Epidermal melanocyte (primary cell): ENCODE data around the gene CNNM3.

Experiments
- DNase-seq: peaks from one replicate; pipeline ENCODE4 v3.0.0; 2011; ENCODE audit warnings: low spot score; ENCODE audit not compliant: insufficient read length

The CNNM3 gene

DNA sequence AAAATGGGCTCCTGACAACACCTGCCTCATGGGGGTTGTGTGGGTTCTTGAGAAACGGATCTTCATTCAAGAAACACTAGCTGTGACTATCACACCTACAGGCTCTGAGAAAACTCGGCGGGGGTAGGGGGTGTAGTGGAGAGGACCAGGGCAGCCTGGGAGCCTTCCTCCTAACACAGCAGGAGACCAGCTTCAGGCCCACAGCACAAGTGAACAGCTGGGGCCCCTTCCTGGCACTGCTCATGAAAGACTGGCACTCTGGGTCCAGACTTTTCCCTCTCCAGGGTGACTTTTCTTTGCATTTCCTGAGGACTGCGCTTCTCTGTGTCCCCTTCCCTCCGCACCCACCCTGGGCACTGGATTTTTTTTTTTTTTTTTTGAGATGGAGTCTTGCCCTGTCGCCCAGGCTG is 61.0 kb downstream of the CNNM3 start:
- no peak for DNase-seq

DNA sequence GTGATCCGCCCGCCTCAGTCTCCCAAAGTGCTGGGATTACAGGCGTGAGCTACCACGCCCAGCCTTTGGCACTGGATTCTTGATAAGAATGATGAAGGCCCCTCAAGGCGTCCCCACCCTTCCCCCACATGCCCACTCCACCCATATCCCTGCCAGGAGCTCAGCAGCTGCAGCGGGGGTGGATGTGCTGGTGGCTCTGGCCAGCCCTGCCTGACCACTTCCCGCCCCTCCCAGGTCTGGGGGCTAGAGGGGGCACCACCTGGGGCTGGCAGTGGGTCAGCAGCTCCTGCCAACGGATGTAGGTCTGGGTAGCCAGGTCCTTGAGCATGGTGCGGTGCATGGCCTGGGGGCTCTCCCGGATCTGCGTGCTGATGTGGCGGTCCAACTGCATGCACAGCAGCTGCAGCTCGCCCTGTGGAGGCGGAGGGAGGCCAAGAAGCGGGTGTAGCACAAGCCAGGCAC is 61.6 kb downstream of the CNNM3 start:
- no peak for DNase-seq

DNA sequence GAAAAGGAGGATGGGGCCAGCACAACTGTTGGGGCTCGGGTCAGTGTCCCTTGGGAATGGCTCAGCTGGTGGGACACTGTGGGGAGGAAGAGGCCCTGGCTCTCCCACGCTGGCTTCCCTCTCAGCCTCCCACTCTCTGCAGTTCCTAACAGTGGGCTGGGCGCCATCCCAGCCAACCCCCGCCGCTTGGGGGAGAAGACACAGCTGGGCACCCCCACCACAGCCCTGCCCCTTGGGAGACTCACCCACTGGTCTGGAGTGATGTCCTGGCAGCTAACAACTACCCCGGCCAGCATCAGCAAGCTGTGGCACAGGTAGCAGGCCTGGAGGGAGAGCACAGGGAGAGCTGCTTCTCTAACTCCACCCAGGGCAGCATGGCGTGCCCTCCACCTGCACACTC is 62.1 kb downstream of the CNNM3 start:
- no peak for DNase-seq

DNA sequence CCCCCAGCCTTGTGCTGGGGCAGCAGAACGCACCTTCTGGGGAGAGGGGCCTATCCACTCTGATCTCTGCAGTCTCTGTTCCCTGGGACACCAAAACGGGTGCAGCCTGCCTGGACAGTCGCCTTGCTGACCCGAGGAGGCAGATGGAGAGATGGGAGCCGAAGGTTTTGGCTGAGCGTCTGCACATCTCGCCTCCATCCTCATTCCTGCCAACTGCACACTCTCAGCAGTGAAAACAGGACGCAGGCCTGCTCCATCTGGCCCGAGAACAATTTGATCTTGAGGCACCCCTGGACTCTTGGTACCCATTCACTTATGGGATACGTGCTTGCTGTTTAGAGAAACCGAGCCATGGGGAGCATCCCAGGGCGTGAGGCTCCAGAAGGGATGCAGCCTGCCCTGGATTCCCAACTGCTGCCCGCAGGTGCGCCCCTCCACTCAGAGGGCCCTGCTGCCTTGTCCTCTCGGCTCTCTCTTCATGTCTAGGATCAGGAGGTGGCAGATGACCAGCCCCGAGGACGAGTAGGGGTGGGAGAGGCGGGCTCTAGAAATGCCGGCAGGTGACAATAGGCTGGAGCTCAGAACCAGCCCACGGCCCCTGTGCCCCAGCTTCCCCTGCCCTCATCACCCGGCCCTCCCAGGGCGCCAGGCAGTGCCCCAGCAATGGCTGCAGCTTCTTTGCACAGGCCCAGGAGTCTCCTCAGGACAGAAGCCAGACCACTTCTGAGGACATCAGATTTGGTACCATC is 62.9 kb downstream of the CNNM3 start:
- no peak for DNase-seq

DNA sequence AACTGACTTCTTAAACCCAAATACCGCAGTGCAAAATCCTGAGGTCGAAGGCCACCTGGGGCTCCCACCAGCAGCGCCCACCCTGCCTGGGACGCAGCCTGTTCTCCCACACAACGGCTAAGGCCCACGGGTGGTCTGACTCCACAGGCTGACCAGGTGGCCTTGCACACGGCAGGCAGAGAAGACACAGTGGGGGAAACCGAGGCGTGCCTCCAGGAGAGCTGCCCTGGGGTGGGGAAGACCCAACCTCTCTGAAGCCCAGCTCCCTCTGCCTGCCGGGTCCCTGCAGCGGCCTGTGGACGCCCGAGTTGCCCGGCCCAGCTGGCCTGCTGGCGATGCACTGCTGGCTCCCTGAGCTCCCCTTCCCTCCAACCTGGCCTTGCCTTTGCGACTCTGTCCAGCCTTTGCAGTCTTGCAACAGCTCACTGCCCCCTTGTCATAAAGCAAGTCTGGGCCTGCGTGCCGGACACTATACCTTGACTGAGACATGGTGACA is 63.5 kb downstream of the CNNM3 start:
- DNase-seq, result no peak

DNA sequence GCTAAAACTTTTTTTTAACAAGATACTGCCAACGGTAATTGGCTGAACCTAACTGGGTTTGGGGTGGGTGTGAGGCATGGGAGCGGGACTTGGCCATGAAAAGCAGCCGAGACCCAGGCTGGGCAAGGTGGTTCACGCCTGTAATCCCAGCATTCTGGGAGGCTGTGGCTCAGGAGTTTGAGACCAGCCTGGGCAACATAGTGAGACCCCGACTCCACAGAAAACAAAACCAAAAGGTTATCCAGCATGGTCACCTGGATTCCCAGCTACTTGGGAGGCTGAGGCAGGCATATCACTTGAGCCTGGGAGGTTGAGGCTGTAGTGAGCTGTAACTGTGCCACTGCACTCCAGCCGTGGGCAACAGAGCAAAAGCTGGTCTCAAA is 64.8 kb downstream of the CNNM3 start:
- no peak for DNase-seq

DNA sequence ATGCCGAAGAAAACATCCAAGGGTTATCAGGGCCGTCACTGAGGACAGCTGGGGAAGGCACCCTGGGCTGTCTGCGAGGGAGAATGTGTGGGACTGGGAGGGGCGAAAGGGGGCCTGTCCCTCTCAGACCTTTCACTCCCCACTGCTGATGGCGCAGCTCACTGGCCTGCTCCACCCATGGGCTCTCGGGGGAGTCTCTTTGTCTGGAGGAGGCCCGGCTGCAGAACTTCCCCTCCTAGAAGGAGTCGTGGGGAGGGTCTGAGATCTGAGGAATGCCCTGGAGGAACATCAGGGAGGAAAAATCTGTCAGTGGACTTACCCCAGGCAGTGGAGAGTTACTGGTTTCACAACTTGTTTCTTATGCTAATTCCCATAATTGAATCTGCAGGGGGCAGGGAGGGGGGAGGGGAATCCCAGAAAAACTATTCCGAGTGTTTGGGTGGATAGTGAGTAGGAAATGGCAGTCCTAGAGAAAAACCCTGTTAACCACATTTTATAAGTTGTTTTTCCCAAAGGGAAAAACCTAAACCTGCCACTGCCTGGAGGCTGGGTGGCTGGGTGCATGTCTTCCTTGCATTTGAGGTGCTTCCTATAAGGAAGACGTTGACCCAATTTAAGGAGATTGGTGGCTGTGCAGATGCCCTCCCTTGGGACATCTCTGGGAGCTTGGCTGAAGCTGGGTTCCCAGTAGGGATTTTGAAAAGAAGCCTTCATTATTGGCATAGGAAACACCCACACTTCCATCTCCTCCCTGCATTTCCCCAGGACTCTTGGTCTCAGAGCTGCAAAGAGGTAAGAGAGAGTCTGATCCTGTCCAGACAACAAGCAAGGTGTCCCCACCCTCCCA is 65.5 kb downstream of the CNNM3 start:
- DNase-seq, result no peak

DNA sequence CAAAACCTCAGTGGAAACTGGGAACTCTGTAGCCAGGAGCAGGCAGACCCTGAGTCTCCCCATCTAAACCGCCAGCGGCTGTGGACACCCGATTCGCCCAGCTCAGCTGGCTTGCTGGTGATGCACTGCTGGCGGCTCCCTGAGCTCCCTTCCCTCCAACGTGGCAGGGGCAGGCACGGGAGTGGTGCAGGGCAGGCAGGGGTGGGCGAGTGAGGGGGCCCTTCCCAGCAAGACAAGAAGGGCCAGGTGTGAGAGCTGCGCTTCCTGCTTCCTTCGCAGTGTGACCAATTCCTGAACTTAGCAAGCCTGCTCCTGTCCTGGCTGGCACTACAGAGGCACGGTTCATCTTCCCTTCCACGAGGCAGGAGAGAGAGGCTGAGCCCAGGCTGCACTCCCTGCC is 66.2 kb downstream of the CNNM3 start:
- no peak for DNase-seq

DNA sequence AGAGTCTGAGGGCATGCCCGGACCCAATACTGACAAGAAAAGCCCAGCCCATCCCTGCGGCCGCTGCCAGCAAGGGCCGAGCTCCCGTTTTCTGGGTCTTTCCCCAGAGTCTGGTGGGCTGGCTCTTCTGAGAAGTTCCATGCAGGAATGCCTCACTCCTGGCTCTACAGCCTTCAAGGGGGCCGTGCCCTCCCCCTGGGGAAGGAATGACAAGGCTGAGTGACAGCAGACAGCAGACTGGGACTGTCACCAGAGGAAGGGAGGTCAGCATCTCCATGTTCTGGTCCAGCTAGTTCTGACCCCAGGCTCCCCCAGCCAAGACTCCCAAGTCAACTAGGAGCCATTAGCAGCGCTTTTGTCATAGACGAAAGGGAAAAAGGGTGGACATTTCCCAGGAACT is 66.8 kb downstream of the CNNM3 start:
- no peak for DNase-seq

DNA sequence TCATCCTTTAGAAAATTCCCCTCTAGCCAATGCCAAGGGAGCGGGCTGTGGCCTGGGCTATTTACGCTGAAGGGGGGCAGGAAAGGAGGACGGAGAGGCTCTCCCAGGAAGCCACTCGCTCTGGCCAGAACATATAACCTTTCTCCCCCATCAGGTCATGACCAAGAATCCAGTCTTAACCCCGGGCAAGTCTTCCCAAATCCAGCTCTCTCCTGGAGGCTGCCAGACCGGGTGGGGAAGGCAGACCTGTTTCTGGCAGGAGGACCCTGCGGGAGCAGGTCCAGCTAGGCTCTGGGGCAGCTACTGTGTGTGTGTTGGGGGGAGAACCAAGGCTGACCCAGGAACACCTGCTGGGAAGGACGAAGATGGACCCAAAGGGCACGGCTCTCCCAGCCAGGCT is 67.2 kb downstream of the CNNM3 start:
- no peak for DNase-seq
